Gastroesophageal sphincter (tissue), 4 donors: ENCODE measurements around the gene DEK. TPM values are rescaled to one million over a fixed set of nuclear protein-coding genes. Genes with fewer than 3 reads are reported as not detected.

Experiments used
- ATAC-seq: fragments of 150-250 bp; one replicate; pipeline ENCODE4 v1.9.1; 2016; ENCODE audit warnings: mild to moderate bottlenecking, moderate library complexity
- H3K27ac ChIP-seq, 4 donors: fragments of 200-600 bp; sonication (generic) in 3 of 4; 1 replicate in 3 of 4; 2 replicates in 1 of 4; pipeline ENCODE4 v1.5.1; 2016 to 2019
- H3K27me3 ChIP-seq: fragments of 200-600 bp; sonication (generic); one replicate; pipeline ENCODE4 v1.5.1; 2019
- H3K36me3 ChIP-seq, 2 donors: fragments of 200-600 bp; sonication (generic); one replicate each; pipeline ENCODE4 v1.5.1; 2019; ENCODE audit warnings: control low read depth in 1 of 2
- H3K4me1 ChIP-seq, 3 donors: fragments of 200-600 bp; sonication (generic); 1 replicate in 2 of 3; 2 replicates in 1 of 3; pipeline ENCODE4 v1.5.1; 2016 to 2019; ENCODE audit warnings: control low read depth in 2 of 3
- H3K4me3 ChIP-seq, 2 donors: fragments of 200-600 bp; sonication (generic); one replicate each; pipeline ENCODE4 v1.5.1; 2019; ENCODE audit warnings: mild to moderate bottlenecking in 1 of 2, moderate library complexity in 1 of 2
- H3K9me3 ChIP-seq, 3 donors: fragments of 200-600 bp; sonication (generic); one replicate each; pipeline ENCODE4 v1.5.1; 2017 to 2019; ENCODE audit warnings: control low read depth in 2 of 3
- EP300 ChIP-seq: sonication (generic); formaldehyde crosslinking; IDR thresholded peaks from one replicate; pipeline ENCODE4 v1.6.1; 2017; ENCODE audit warnings: antibody characterized with exemption, mild to moderate bottlenecking
- POLR2A ChIP-seq, 2 donors: fragments of 450-650 bp; IDR thresholded peaks; one replicate each; pipeline ENCODE4 v1.6.1; 2017; ENCODE audit warnings: antibody characterized with exemption in 2 of 2, mild to moderate bottlenecking in 2 of 2, moderate library complexity in 1 of 2
- POLR2AphosphoS5 ChIP-seq: sonication (generic); formaldehyde crosslinking; IDR thresholded peaks from one replicate; pipeline ENCODE4 v1.6.1; 2017; ENCODE audit warnings: antibody characterized with exemption
- WGBS, 2 donors: methylation state at CpG; one replicate each; pipeline ENCODE4 v1.1.5; 2018; ENCODE audit warnings: low coverage in 1 of 2; 5-methylcytosine and 5-hydroxymethylcytosine counted together
- total RNA-seq, 4 donors: library from RNA; depleted of rRNA; stranded (reverse); fragments of >200 nt; gene quantifications; one replicate each; pipeline ENCODE4 v1.1.0, GENCODE V29; 2016
- TF ChIP-seq, protein P1 (sequence below), 4 experiments: fragments of 200-600 bp in 2 of 4; fragments of 450-650 bp in 2 of 4; sonication (generic) in 1 of 4; IDR thresholded peaks; one replicate each; pipeline ENCODE4 v1.5.1; 2017 to 2019; ENCODE audit warnings: antibody characterized with exemption in 4 of 4, mild to moderate bottlenecking in 2 of 4, moderate library complexity in 2 of 4

DEK gene
- total RNA-seq, 4 donors from 2014 or later = 162 to 186 (median 177) TPM

DNA sequence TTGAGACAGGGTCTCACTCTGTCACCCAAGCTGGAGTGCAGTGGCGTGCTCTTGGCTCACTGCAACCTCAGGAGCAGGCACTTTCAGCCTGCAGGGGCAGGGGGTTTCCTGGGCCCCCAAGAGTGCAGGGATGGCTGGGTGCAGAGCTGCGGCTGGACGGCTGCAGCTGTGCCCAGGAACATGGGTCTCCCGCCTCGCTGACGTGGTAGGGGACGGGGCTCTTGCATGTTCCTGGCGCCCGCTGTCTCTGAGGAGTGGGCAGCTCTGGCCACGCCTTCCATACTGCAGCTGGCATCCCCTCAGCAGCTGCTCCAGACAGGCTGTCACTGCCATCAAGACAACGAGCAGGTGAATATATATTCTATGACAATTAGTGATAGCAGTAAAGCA, 2.2 kb upstream of the DEK start:
- Histone ChIP-seq H3K36me3 (no peaks in the 10 kb centered on the region), H3K4me1 (peaks cover 0 to 28% (median 11%) of the 10 kb centered on the region in 3 donors), H3K27me3 (peaks cover 3% of the 10 kb centered on the region), H3K4me3 (no peak overlapping the region), H3K27ac (no peak overlapping the region), H3K9me3 (no peaks in the 10 kb centered on the region)
- TF ChIP-seq, protein P1, sequence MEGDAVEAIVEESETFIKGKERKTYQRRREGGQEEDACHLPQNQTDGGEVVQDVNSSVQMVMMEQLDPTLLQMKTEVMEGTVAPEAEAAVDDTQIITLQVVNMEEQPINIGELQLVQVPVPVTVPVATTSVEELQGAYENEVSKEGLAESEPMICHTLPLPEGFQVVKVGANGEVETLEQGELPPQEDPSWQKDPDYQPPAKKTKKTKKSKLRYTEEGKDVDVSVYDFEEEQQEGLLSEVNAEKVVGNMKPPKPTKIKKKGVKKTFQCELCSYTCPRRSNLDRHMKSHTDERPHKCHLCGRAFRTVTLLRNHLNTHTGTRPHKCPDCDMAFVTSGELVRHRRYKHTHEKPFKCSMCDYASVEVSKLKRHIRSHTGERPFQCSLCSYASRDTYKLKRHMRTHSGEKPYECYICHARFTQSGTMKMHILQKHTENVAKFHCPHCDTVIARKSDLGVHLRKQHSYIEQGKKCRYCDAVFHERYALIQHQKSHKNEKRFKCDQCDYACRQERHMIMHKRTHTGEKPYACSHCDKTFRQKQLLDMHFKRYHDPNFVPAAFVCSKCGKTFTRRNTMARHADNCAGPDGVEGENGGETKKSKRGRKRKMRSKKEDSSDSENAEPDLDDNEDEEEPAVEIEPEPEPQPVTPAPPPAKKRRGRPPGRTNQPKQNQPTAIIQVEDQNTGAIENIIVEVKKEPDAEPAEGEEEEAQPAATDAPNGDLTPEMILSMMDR (IDR thresholded peaks at IDR 0.05) = no peak
- TF ChIP-seq POLR2A (IDR thresholded peaks at IDR 0.05) = no peak
- no peak for TF ChIP-seq EP300
- TF ChIP-seq POLR2AphosphoS5 = no peak
- ATAC-seq = no peak
- WGBS, 2 donors = 93% methylated on average over 5 of the region's 11 CpGs; no CpG with 5 or more reads in 1 of the 2 donors

DNA sequence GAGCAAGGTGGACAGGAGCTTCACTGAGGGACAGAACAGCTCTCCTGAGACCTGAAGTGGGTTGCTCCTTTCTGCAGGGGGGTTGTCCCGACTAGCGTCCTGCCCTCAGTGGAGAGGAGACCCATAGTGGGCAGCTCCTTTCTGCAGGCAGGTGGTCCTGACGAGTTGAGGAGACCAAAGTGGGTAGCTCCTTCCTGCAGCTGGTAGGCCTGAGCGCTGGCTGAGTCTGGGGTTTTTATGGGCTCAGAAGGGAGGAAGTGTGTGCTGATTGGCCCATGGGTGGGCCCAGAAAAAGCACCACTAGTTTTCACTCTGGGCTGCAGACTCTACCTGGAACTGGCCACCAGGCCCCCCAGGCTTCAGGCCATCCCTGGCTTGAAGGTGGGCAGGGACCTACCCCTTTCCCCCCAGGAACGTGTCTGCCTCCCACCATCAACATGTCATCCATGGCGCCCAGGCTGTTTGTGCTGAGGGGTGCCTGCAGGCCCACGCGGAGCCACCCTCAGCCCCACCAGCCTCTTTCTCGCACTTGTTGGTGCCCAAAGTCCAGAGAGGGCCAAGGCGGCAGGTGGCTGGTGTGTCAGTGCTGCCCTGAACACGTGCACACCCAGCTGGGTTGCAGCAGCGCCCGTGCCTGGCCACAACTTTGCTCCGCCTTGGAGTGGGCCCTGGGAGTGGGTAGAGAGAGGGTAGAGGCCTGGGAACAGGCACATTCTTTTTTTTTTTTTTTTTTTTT, 1.6 kb upstream of the DEK start:
- Histone ChIP-seq H3K36me3 (no peaks in the 10 kb centered on the region), H3K27me3 (peaks cover 3% of the 10 kb centered on the region), H3K4me3 (no peak overlapping the region), H3K9me3 (no peaks in the 10 kb centered on the region), H3K27ac (no peak overlapping the region), H3K4me1 (peaks cover 0 to 34% (median 11%) of the 10 kb centered on the region in 3 donors)
- TF ChIP-seq EP300 (no peak), POLR2AphosphoS5 (no peak), POLR2A (IDR thresholded peaks at IDR 0.05) (no peak)
- TF ChIP-seq, protein P1 (IDR thresholded peaks at IDR 0.05) = no peak
- ATAC-seq = no peak
- WGBS, 2 donors = no CpG with 5 or more reads among the region's 14 CpGs

DNA sequence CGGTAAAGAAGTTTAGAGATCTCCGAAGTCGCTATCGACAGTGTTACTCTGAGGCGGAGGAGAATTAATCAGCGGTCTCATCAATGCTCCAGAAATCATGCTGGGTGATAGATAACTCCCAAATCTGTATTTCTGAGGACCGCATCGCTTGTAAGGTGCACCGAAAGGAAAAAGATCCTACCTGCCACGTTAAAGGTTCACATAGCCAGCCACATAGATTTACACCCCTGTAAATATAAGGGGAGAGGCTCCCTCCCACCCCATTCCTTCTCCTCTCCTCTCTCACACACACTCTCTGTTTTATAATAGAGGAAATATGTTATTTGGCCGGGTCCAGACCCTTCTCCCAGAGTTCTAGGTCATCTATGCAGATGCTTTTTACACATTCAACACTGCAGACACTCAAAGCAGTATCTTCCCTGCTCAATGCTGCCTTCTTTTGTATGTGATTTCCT, 620 bp upstream of the DEK start:
- peaks cover 0 to 44% (median 15%) of the 10 kb centered on the region in 3 donors for H3K4me1 ChIP-seq
- ATAC-seq = no peak
- H3K27me3 ChIP-seq = peaks cover 3% of the 10 kb centered on the region
- H3K9me3 ChIP-seq = no peaks in the 10 kb centered on the region
- TF ChIP-seq POLR2AphosphoS5 (no peak), EP300 (no peak), POLR2A (IDR thresholded peaks at IDR 0.05) (no peak)
- TF ChIP-seq, protein P1 (IDR thresholded peaks at IDR 0.05) = no peak
- no peaks in the 10 kb centered on the region for H3K36me3 ChIP-seq
- H3K4me3 ChIP-seq = peak overlapping the region; percentile 63 to 96
- WGBS, 2 donors = 0 to 23% methylated on average over 5 to 8 of the region's 11 CpGs
- peak overlapping the region; percentile 87 to 99 (median 96) for H3K27ac ChIP-seq

DNA sequence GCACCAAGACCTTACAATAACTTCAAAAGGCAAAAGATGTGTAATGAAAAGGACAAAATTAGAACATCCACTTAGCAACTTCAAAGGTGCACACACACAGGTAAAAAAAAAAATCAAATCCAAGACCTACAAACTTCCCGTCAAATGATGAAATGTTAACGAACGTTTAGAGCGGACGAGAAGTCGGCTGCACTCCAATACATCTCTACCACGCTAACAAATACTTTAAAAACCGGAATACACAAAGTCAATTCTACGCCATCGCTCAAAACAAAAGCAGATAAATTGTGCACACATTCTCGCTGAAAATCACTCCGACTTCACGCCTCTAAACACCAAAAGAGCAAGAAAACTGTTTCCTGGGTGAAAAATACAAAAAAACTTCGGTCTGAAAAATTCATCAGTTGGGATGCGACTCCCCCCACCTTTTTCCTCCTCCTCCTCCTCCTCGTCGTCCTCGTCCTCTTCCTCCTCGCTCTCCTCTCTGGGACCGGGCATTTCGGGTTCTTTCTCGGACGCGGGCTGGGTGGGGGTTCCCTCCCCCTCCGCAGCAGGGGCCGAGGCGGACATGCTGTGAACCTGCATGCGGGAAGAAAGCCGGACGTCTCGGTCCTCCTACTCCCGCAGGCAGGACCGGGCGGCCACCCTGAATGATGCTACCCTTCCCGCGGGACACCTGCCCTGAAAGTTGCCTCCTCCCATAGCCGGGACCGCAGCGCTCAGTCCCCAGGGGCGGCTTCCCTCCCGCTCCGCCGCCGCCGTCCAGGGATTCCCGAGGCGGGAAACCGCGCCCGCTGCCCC, 712 bp downstream of the DEK start:
- Histone ChIP-seq H3K9me3 (no peaks in the 10 kb centered on the region), H3K4me3 (peak overlapping the region; percentile 63 to 96), H3K36me3 (no peaks in the 10 kb centered on the region), H3K27ac (peak overlapping the region; percentile 87 to 99 (median 96)), H3K27me3 (peaks cover 3% of the 10 kb centered on the region), H3K4me1 (peaks cover 0 to 55% (median 15%) of the 10 kb centered on the region in 3 donors)
- ATAC-seq = peak; percentile 16
- 0% methylated on average over 15 to 28 of the region's 50 CpGs for WGBS, 2 donors
- TF ChIP-seq POLR2AphosphoS5 (no peak), POLR2A (IDR thresholded peaks at IDR 0.05) (no peak), EP300 (no peak)
- TF ChIP-seq, protein P1 (IDR thresholded peaks at IDR 0.05) = no peak
